ENCODE measurements around the gene ZNF526. TPM values are rescaled to one million over a fixed set of nuclear protein-coding genes. Genes with fewer than 3 reads are reported as not detected.

ZNF526 gene
- polyA plus RNA-seq, 1 donor from 2014 or later = 2.1 TPM

- Histone ChIP-seq H3K4me2 (ENCODE audit: low read length) (no peak overlapping the region), H2AFZ (ENCODE audit: low read depth, low read length) (no peak overlapping the region), H4K20me1 (ENCODE audit: insufficient read depth) (no peaks in the 10 kb centered on the region), H3K9me3 (ENCODE audit: low read length) (no peaks in the 10 kb centered on the region), H3K9me2 (ENCODE audit: insufficient read depth, low read length) (no peaks in the 10 kb centered on the region), H3K27me3 (ENCODE audit: insufficient read depth, low read depth, low read length) (no peaks in the 10 kb centered on the region), H3K27ac (ENCODE audit: low read length) (peak overlapping the region; percentile 100), H3K9ac (ENCODE audit: low read length) (peak overlapping the region; percentile 87), H3F3A (ENCODE audit: insufficient read depth, low read length, poor library complexity, severe bottlenecking) (peaks cover 7% of the 10 kb centered on the region), H3K4me3 (ENCODE audit: low read length) (no peak overlapping the region), H3K36me3 (ENCODE audit: insufficient read depth, low read length) (no peaks in the 10 kb centered on the region), H3K79me2 (replicated peaks; ENCODE audit: insufficient read depth, low read length) (peaks cover 23% of the 10 kb centered on the region)
- no peak for TF ChIP-seq MXI1 (conservative IDR thresholded peaks at IDR 0.05; ENCODE audit: poor library complexity, severe bottlenecking)
- peak; percentile 25 for TF ChIP-seq RAD21 (conservative IDR thresholded peaks at IDR 0.05)
- peak; percentile 63 for TF ChIP-seq CTCF (IDR thresholded peaks at IDR 0.05; ENCODE audit: poor library complexity, severe bottlenecking)
- peak; percentile 24 for TF ChIP-seq SMC3 (conservative IDR thresholded peaks at IDR 0.05; ENCODE audit: poor library complexity)
- TF ChIP-seq POLR2AphosphoS5 (IDR thresholded peaks at IDR 0.05) = peak; percentile 51
- TF ChIP-seq EZH2 (IDR thresholded peaks at IDR 0.05; ENCODE audit: borderline replicate concordance, insufficient read depth, low read length, poor library complexity, severe bottlenecking) = no peak
These were observed 41.1 kb upstream of the ZNF526 start for GRCh38 chr19:42178791-42179674.

DNA sequence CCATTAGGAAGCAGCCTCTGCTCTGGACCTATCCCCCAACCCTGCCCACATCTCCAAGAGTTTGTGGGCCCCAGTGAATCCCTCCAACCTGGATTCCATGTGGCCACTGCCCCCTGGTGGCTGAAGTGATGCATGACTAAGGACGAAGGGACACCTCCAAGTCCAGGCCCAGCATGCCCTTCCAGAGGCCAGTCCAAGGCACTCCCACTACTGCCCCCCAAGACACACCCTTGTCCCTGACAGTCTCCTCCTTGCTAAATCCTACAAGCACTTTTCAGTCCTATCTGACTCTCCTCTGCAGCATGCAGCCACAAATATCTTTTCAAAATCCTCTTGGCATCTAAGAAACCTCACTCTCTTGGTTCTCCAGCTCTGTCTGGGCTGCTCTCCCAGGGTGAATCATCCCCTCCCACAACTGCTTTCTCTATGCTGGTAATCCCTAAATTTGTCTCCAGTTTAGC lies 35.7 kb upstream of the ZNF526 start:
- TF ChIP-seq TAF1 (IDR thresholded peaks at IDR 0.05; ENCODE audit: low read depth) (no peak), RAD21 (conservative IDR thresholded peaks at IDR 0.05) (peak; percentile 93), CTCF (IDR thresholded peaks at IDR 0.05; ENCODE audit: poor library complexity, severe bottlenecking) (peak; percentile 94), REST (IDR thresholded peaks at IDR 0.05; ENCODE audit: borderline replicate concordance) (no peak), SMC3 (conservative IDR thresholded peaks at IDR 0.05; ENCODE audit: poor library complexity) (peak; percentile 98)
- no peaks in the 10 kb centered on the region for H3K9me3 ChIP-seq (ENCODE audit: low read length)
- no peak overlapping the region for H3K9ac ChIP-seq (ENCODE audit: low read length)
- no peak overlapping the region for H3K4me2 ChIP-seq (ENCODE audit: low read length)
- H3K79me2 ChIP-seq (replicated peaks; ENCODE audit: insufficient read depth, low read length) = no peaks in the 10 kb centered on the region
- H3K4me3 ChIP-seq (ENCODE audit: low read length) = no peak overlapping the region
- H3K27ac ChIP-seq (ENCODE audit: low read length) = no peak overlapping the region
- no peaks in the 10 kb centered on the region for H3K27me3 ChIP-seq (ENCODE audit: insufficient read depth, low read depth, low read length)
- H4K20me1 ChIP-seq (ENCODE audit: insufficient read depth) = no peaks in the 10 kb centered on the region
- no peaks in the 10 kb centered on the region for H3K36me3 ChIP-seq (ENCODE audit: insufficient read depth, low read length)
- H3K9me2 ChIP-seq (ENCODE audit: insufficient read depth, low read length) = no peaks in the 10 kb centered on the region
- no peak overlapping the region for H2AFZ ChIP-seq (ENCODE audit: low read depth, low read length)
- no peaks in the 10 kb centered on the region for H3F3A ChIP-seq (ENCODE audit: insufficient read depth, low read length, poor library complexity, severe bottlenecking)

All from neural cell (in vitro differentiated cells).